Skeletal muscle tissue (tissue), 4 donors: ENCODE measurements around the gene STK32B. TPM values are rescaled to one million over a fixed set of nuclear protein-coding genes. Genes with fewer than 3 reads are reported as not detected.
A peak's percentile ranks its signal among the peaks of the same experiment; 100 is the strongest.

Source experiments
- H3K27ac ChIP-seq: one replicate; pipeline ENCODE4 v1.7.0; 2013; ENCODE audit warnings: mild to moderate bottlenecking, low read depth, low read length, inconsistent platforms
- H3K27me3 ChIP-seq, 3 donors: one replicate each; pipeline ENCODE4 v1.7.0; 2013; ENCODE audit warnings: low read length in 3 of 3; ENCODE audit not compliant: control insufficient read depth in 3 of 3, insufficient read depth in 3 of 3
- H3K36me3 ChIP-seq, 3 donors: one replicate each; pipeline ENCODE4 v1.7.0; 2013; ENCODE audit warnings: low read length in 3 of 3; ENCODE audit not compliant: control insufficient read depth in 3 of 3, insufficient read depth in 3 of 3
- H3K4me1 ChIP-seq, 3 donors: one replicate each; pipeline ENCODE4 v1.7.0; 2013; ENCODE audit warnings: low read length in 3 of 3, mild to moderate bottlenecking in 3 of 3; ENCODE audit not compliant: control insufficient read depth in 3 of 3, insufficient read depth in 3 of 3
- H3K4me3 ChIP-seq, 3 donors: one replicate each; pipeline ENCODE4 v1.7.0; 2013; ENCODE audit warnings: low read length in 3 of 3
- H3K9ac ChIP-seq, 3 donors: one replicate each; pipeline ENCODE4 v1.7.0; 2013; ENCODE audit warnings: low read length in 3 of 3, mild to moderate bottlenecking in 3 of 3, moderate library complexity in 2 of 3, low read depth in 1 of 3
- H3K9me3 ChIP-seq, 3 donors: one replicate each; pipeline ENCODE4 v1.7.0; 2013; ENCODE audit warnings: low read length in 3 of 3; ENCODE audit not compliant: control insufficient read depth in 3 of 3
- total RNA-seq: library from RNA; depleted of rRNA; stranded (reverse); fragments of >200 nt; gene quantifications from one replicate; pipeline ENCODE4 v1.2.3, GENCODE V29; 2014
- donor health status: Osteomylitis.

STK32B gene
- total RNA-seq, 1 donor from 2014 or later, result 5.7 TPM

- H3K9ac ChIP-seq, result no peak overlapping the region
- H3K9me3 ChIP-seq, result no peaks in the 10 kb centered on the region
- H3K27me3 ChIP-seq, result no peaks in the 10 kb centered on the region
- H3K36me3 ChIP-seq, result no peaks in the 10 kb centered on the region
- no peak overlapping the region for H3K27ac ChIP-seq
- no peak overlapping the region for H3K4me3 ChIP-seq
- H3K4me1 ChIP-seq, result peaks cover 0 to 3% (median 0%) of the 10 kb centered on the region in 3 donors
Measured at GRCh38 chr4:5040856-5041620, 10.2 kb upstream of the STK32B start.

GRCh38 chr4:5041699-5042098 is 9.6 kb upstream of the STK32B start:
- H3K9me3 ChIP-seq, result no peaks in the 10 kb centered on the region
- H3K27me3 ChIP-seq, result no peaks in the 10 kb centered on the region
- peaks cover 0 to 3% (median 0%) of the 10 kb centered on the region in 3 donors for H3K4me1 ChIP-seq
- H3K27ac ChIP-seq, result no peak overlapping the region
- H3K4me3 ChIP-seq, result no peak overlapping the region
- no peak overlapping the region for H3K9ac ChIP-seq
- H3K36me3 ChIP-seq, result no peaks in the 10 kb centered on the region

- H3K27me3 ChIP-seq, result no peaks in the 10 kb centered on the region
- no peaks in the 10 kb centered on the region for H3K9me3 ChIP-seq
- no peak overlapping the region for H3K27ac ChIP-seq
- H3K9ac ChIP-seq, result no peak overlapping the region
- no peak overlapping the region for H3K4me3 ChIP-seq
- no peaks in the 10 kb centered on the region for H3K36me3 ChIP-seq
- no peaks in the 10 kb centered on the region for H3K4me1 ChIP-seq
Measured at GRCh38 chr4:5043579-5043978, 7.7 kb upstream of the STK32B start.

GRCh38 chr4:5044341-5044740 is 6.9 kb upstream of the STK32B start:
- H3K4me1 ChIP-seq, result no peaks in the 10 kb centered on the region
- H3K4me3 ChIP-seq, result no peak overlapping the region
- H3K27me3 ChIP-seq, result no peaks in the 10 kb centered on the region
- H3K36me3 ChIP-seq, result no peaks in the 10 kb centered on the region
- H3K9me3 ChIP-seq, result no peaks in the 10 kb centered on the region
- no peak overlapping the region for H3K9ac ChIP-seq
- no peak overlapping the region for H3K27ac ChIP-seq

GRCh38 chr4:5045097-5045496 is 6.2 kb upstream of the STK32B start:
- H3K36me3 ChIP-seq, result no peaks in the 10 kb centered on the region
- no peak overlapping the region for H3K4me3 ChIP-seq
- H3K9ac ChIP-seq, result no peak overlapping the region
- H3K4me1 ChIP-seq, result no peaks in the 10 kb centered on the region
- no peaks in the 10 kb centered on the region for H3K9me3 ChIP-seq
- no peak overlapping the region for H3K27ac ChIP-seq
- no peaks in the 10 kb centered on the region for H3K27me3 ChIP-seq

- H3K36me3 ChIP-seq, result no peaks in the 10 kb centered on the region
- peaks cover 13 to 28% (median 23%) of the 10 kb centered on the region in 3 donors for H3K27me3 ChIP-seq
- H3K9me3 ChIP-seq, result no peaks in the 10 kb centered on the region
- H3K9ac ChIP-seq, result no peak overlapping the region
- no peak overlapping the region for H3K27ac ChIP-seq
- peaks cover 3 to 17% (median 12%) of the 10 kb centered on the region in 3 donors for H3K4me1 ChIP-seq
- no peak overlapping the region for H3K4me3 ChIP-seq
Measured at GRCh38 chr4:5048721-5049120, 2.6 kb upstream of the STK32B start.

GRCh38 chr4:5050520-5051277 is 581 bp upstream of the STK32B start:
- Histone ChIP-seq H3K4me1 (peaks cover 3 to 17% (median 12%) of the 10 kb centered on the region in 3 donors), H3K4me3 (peak overlapping the region; percentile 63 to 76 (median 67)), H3K9me3 (no peaks in the 10 kb centered on the region), H3K27ac (no peak overlapping the region), H3K27me3 (peaks cover 13 to 28% (median 23%) of the 10 kb centered on the region in 3 donors), H3K9ac (peak overlapping the region in 2 of 3 donors; percentile 40 to 51), H3K36me3 (no peaks in the 10 kb centered on the region)

- H3K27me3 ChIP-seq, result peaks cover 13 to 28% (median 23%) of the 10 kb centered on the region in 3 donors
- H3K27ac ChIP-seq, result no peak overlapping the region
- peaks cover 3 to 17% (median 12%) of the 10 kb centered on the region in 3 donors for H3K4me1 ChIP-seq
- H3K9ac ChIP-seq, result no peak overlapping the region
- H3K36me3 ChIP-seq, result no peaks in the 10 kb centered on the region
- peak overlapping the region; percentile 48 to 67 (median 63) for H3K4me3 ChIP-seq
- no peaks in the 10 kb centered on the region for H3K9me3 ChIP-seq
Measured at GRCh38 chr4:5052204-5052702, 973 bp downstream of the STK32B start.

GRCh38 chr4:5052726-5053425 is 1.6 kb downstream of the STK32B start:
- Histone ChIP-seq H3K27ac (no peak overlapping the region), H3K9ac (no peak overlapping the region), H3K4me3 (peak overlapping the region in 1 of 3 donors; percentile 48), H3K4me1 (peaks cover 3 to 17% (median 12%) of the 10 kb centered on the region in 3 donors), H3K9me3 (no peaks in the 10 kb centered on the region), H3K36me3 (no peaks in the 10 kb centered on the region), H3K27me3 (peaks cover 13 to 28% (median 23%) of the 10 kb centered on the region in 3 donors)
